Stimulated activated CD4-positive, alpha-beta T cell treated with anti-CD3 and anti-CD28 coated beads, Interleukin-4, amount 100 ng/mL, for 48 hours (primary cell): ENCODE data around the gene RBM15.

Experiments used
- DNase-seq, 2 donors: peaks; one replicate each; pipeline ENCODE4 v3.0.0-alpha.2; 2020; ENCODE audit warnings: low read depth in 2 of 2

RBM15 gene

GRCh38 chr1:110338886-110339406 is at the start of gene RBM15:
Gene RBM15 (plus strand): TSS chr1:110339377. CDS start chr1:110339406, 29 bp downstream.
- peak; percentile 84 to 94 for DNase-seq

GRCh38 chr1:110291241-110292030 is 47.7 kb upstream of the RBM15 start:
- DNase-seq: no peak

GRCh38 chr1:110292031-110292741 is 47.0 kb upstream of the RBM15 start:
- DNase-seq: no peak

- DNase-seq: no peak
These were observed 45.5 kb upstream of the RBM15 start for GRCh38 chr1:110293601-110294104.

GRCh38 chr1:110294308-110294707 is 44.9 kb upstream of the RBM15 start:
- no peak for DNase-seq

- no peak for DNase-seq
These were observed 40.2 kb upstream of the RBM15 start for GRCh38 chr1:110298991-110299390.

- no peak for DNase-seq
These were observed 38.6 kb upstream of the RBM15 start for GRCh38 chr1:110300412-110301085.

- no peak for DNase-seq
These were observed 36.3 kb upstream of the RBM15 start for GRCh38 chr1:110302836-110303235.

- DNase-seq: no peak
These were observed 33.2 kb upstream of the RBM15 start for GRCh38 chr1:110305900-110306420.

- DNase-seq: no peak
These were observed 31.8 kb upstream of the RBM15 start for GRCh38 chr1:110307239-110307974.

GRCh38 chr1:110308247-110308646 is 30.9 kb upstream of the RBM15 start:
- no peak for DNase-seq

GRCh38 chr1:110309139-110309538 is 30.0 kb upstream of the RBM15 start:
- no peak for DNase-seq

- no peak for DNase-seq
These were observed 29.4 kb upstream of the RBM15 start for GRCh38 chr1:110309767-110310166.

- DNase-seq: no peak
These were observed 28.9 kb upstream of the RBM15 start for GRCh38 chr1:110310300-110310699.

GRCh38 chr1:110312188-110313121 is 26.7 kb upstream of the RBM15 start:
- DNase-seq: peak; percentile 64 to 70

GRCh38 chr1:110316735-110317134 is 22.4 kb upstream of the RBM15 start:
- no peak for DNase-seq

- no peak for DNase-seq
These were observed 21.1 kb upstream of the RBM15 start for GRCh38 chr1:110318046-110318445.

- no peak for DNase-seq
These were observed 19.6 kb upstream of the RBM15 start for GRCh38 chr1:110319332-110320167.

GRCh38 chr1:110320168-110320518 is 19.0 kb upstream of the RBM15 start:
- DNase-seq: no peak
